ENCODE data around the gene SH2B3.
"Not testable (repeated sequence)": the region's sequence is repeated elsewhere in the genome, so short reads cannot be mapped to it uniquely, and the experiment has no call there.

SH2B3 gene

GRCh38 chr12:111488798-111489197, 83.1 kb downstream of the SH2B3 start:
- no peak overlapping the region for H3K4ac ChIP-seq (ENCODE audit: low read length)
- no peak overlapping the region for H3K18ac ChIP-seq (ENCODE audit: low read length)
- no peak overlapping the region for H2AFZ ChIP-seq (ENCODE audit: low read length)
- no peak overlapping the region for H2AK5ac ChIP-seq (ENCODE audit: low read depth, low read length)
- H3K27ac ChIP-seq (replicated peaks; ENCODE audit: low read length): no peak overlapping the region
- H3K4me3 ChIP-seq (ENCODE audit: low read length in 2 of 2): no peak overlapping the region
- no peak overlapping the region for H2BK12ac ChIP-seq (ENCODE audit: low read length)
- H3K79me1 ChIP-seq (ENCODE audit: low read depth, low read length): no peaks in the 10 kb centered on the region
- peaks cover 14 to 100% of the 10 kb centered on the region in 2 donors for H3K36me3 ChIP-seq (replicated peaks in 1 of 2; ENCODE audit: control insufficient read depth in 2 of 2, insufficient read depth in 2 of 2, low read length in 2 of 2)
- no peak overlapping the region for H3K4me2 ChIP-seq (ENCODE audit: insufficient read depth, low read length, poor library complexity, severe bottlenecking)
- H3K9me3 ChIP-seq (replicated peaks in 1 of 2; ENCODE audit: control insufficient read depth in 2 of 2, insufficient read depth in 1 of 2, low read depth in 1 of 2, low read length in 2 of 2): no peaks in the 10 kb centered on the region
- no peaks in the 10 kb centered on the region for H3K27me3 ChIP-seq (ENCODE audit: control insufficient read depth in 3 of 3, insufficient read depth in 3 of 3, low read depth in 1 of 3, low read length in 3 of 3)
- H2BK120ac ChIP-seq (ENCODE audit: low read depth, low read length): no peak overlapping the region
- no peaks in the 10 kb centered on the region for H3K4me1 ChIP-seq (ENCODE audit: control insufficient read depth in 2 of 2, insufficient read depth in 1 of 2, low read depth in 1 of 2, low read length in 2 of 2)
- H4K8ac ChIP-seq (ENCODE audit: low read depth, low read length): no peak overlapping the region
- H3K23ac ChIP-seq (ENCODE audit: low read depth, low read length, poor library complexity): no peak overlapping the region
- WGBS, 2 donors (ENCODE audit: extremely low coverage in 2 of 2, insufficient read length in 2 of 2, insufficient replicate concordance in 1 of 2): no CpG with 5 or more reads among the region's 2 CpGs
- H3K14ac ChIP-seq (ENCODE audit: low read length): no peak overlapping the region
- no peak overlapping the region for H4K91ac ChIP-seq (ENCODE audit: low read depth, low read length, poor library complexity)
- H2BK15ac ChIP-seq (ENCODE audit: low read length): no peak overlapping the region
- no peak overlapping the region for H2BK5ac ChIP-seq (ENCODE audit: low read length)
- H3K9ac ChIP-seq (ENCODE audit: low read depth, low read length, poor library complexity): no peak overlapping the region
- no peak for DNase-seq (ENCODE audit: low spot score)

- H4K8ac ChIP-seq (ENCODE audit: low read depth, low read length): peak overlapping the region; percentile 43
- H2AK5ac ChIP-seq (ENCODE audit: low read depth, low read length); DNase-seq (ENCODE audit: low spot score); H3K27ac ChIP-seq (replicated peaks; ENCODE audit: low read length); H2BK12ac ChIP-seq (ENCODE audit: low read length); H3K14ac ChIP-seq (ENCODE audit: low read length); H2BK5ac ChIP-seq (ENCODE audit: low read length); H2BK15ac ChIP-seq (ENCODE audit: low read length); H3K18ac ChIP-seq (ENCODE audit: low read length); H3K4me1 ChIP-seq (ENCODE audit: control insufficient read depth in 2 of 2, insufficient read depth in 1 of 2, low read depth in 1 of 2, low read length in 2 of 2); H3K27me3 ChIP-seq (ENCODE audit: control insufficient read depth in 3 of 3, insufficient read depth in 3 of 3, low read depth in 1 of 3, low read length in 3 of 3); H4K91ac ChIP-seq (ENCODE audit: low read depth, low read length, poor library complexity); H3K23ac ChIP-seq (ENCODE audit: low read depth, low read length, poor library complexity); H3K79me1 ChIP-seq (ENCODE audit: low read depth, low read length); H3K4ac ChIP-seq (ENCODE audit: low read length); H3K4me3 ChIP-seq (ENCODE audit: low read length in 2 of 2); H3K4me2 ChIP-seq (ENCODE audit: insufficient read depth, low read length, poor library complexity, severe bottlenecking); H2BK120ac ChIP-seq (ENCODE audit: low read depth, low read length); H2AFZ ChIP-seq (ENCODE audit: low read length); H3K9ac ChIP-seq (ENCODE audit: low read depth, low read length, poor library complexity): not testable (repeated sequence)
- peaks cover 10 to 97% of the 10 kb centered on the region in 2 donors for H3K36me3 ChIP-seq (replicated peaks in 1 of 2; ENCODE audit: control insufficient read depth in 2 of 2, insufficient read depth in 2 of 2, low read length in 2 of 2)
- no CpG with 5 or more reads among the region's 7 CpGs for WGBS, 2 donors (ENCODE audit: extremely low coverage in 2 of 2, insufficient read length in 2 of 2, insufficient replicate concordance in 1 of 2)
- H3K9me3 ChIP-seq (replicated peaks in 1 of 2; ENCODE audit: control insufficient read depth in 2 of 2, insufficient read depth in 1 of 2, low read depth in 1 of 2, low read length in 2 of 2): peaks cover 0 to 13% of the 10 kb centered on the region in 2 donors
Measured at GRCh38 chr12:111492979-111493378, 87.3 kb downstream of the SH2B3 start.

- WGBS, 2 donors (ENCODE audit: extremely low coverage in 2 of 2, insufficient read length in 2 of 2, insufficient replicate concordance in 1 of 2): no CpG with 5 or more reads among the region's 4 CpGs
- Histone ChIP-seq H3K14ac (ENCODE audit: low read length) (no peak overlapping the region), H3K27me3 (ENCODE audit: control insufficient read depth in 3 of 3, insufficient read depth in 3 of 3, low read depth in 1 of 3, low read length in 3 of 3) (no peaks in the 10 kb centered on the region), H4K91ac (ENCODE audit: low read depth, low read length, poor library complexity) (no peak overlapping the region), H2AK5ac (ENCODE audit: low read depth, low read length) (no peak overlapping the region), H2BK5ac (ENCODE audit: low read length) (no peak overlapping the region), H3K79me1 (ENCODE audit: low read depth, low read length) (no peaks in the 10 kb centered on the region), H4K8ac (ENCODE audit: low read depth, low read length) (no peak overlapping the region), H3K4me1 (ENCODE audit: control insufficient read depth in 2 of 2, insufficient read depth in 1 of 2, low read depth in 1 of 2, low read length in 2 of 2) (no peaks in the 10 kb centered on the region), H3K9me3 (replicated peaks in 1 of 2; ENCODE audit: control insufficient read depth in 2 of 2, insufficient read depth in 1 of 2, low read depth in 1 of 2, low read length in 2 of 2) (peaks cover 0 to 15% of the 10 kb centered on the region in 2 donors), H3K9ac (ENCODE audit: low read depth, low read length, poor library complexity) (no peak overlapping the region), H3K23ac (ENCODE audit: low read depth, low read length, poor library complexity) (no peak overlapping the region), H2AFZ (ENCODE audit: low read length) (no peak overlapping the region), H3K27ac (replicated peaks; ENCODE audit: low read length) (no peak overlapping the region), H3K4me3 (ENCODE audit: low read length in 2 of 2) (no peak overlapping the region), H3K36me3 (replicated peaks in 1 of 2; ENCODE audit: control insufficient read depth in 2 of 2, insufficient read depth in 2 of 2, low read length in 2 of 2) (peaks cover 8 to 97% of the 10 kb centered on the region in 2 donors), H3K4me2 (ENCODE audit: insufficient read depth, low read length, poor library complexity, severe bottlenecking) (no peak overlapping the region), H3K18ac (ENCODE audit: low read length) (no peak overlapping the region), H2BK15ac (ENCODE audit: low read length) (no peak overlapping the region), H3K4ac (ENCODE audit: low read length) (no peak overlapping the region), H2BK120ac (ENCODE audit: low read depth, low read length) (no peak overlapping the region), H2BK12ac (ENCODE audit: low read length) (no peak overlapping the region)
- no peak for DNase-seq (ENCODE audit: low spot score)
Measured at GRCh38 chr12:111494676-111495075, 89.0 kb downstream of the SH2B3 start.

Measured in neuronal stem cell (in vitro differentiated cells).